ENCODE data around the gene PNMT. TPM values are rescaled to one million over a fixed set of nuclear protein-coding genes. Genes with fewer than 3 reads are reported as not detected.
A peak's percentile ranks its signal among the peaks of the same experiment; 100 is the strongest.
"Not testable (repeated sequence)": the region's sequence is repeated elsewhere in the genome, so short reads cannot be mapped to it uniquely, and the experiment has no call there.

Gene PNMT
- polyA plus RNA-seq, 1 experiment, result not detected

DNA sequence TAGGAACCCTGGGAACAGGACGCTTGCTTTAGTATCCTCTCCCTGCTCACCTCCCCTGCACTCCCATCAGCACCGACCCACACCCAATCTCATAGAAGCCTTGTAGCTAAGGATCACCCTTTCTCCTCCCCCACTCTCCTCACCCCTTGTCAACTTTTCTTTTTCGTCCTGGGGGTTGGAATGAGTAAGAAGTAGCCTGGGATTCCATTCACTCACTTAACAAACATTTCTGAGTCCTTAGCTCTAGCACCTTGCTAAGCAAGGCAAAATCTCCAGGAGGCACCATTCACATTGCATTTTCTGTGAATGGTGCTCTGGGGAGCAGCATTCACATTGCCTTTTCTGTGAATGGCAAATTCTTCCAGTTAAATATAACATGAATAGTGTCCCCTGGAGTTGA lies 20.7 kb downstream of the PNMT start:
- CTCF ChIA-PET, result interaction anchor here (1.5 to 1.9 kb wide), 4 partner anchors 11 to 68 kb away, joined by 4 to 10 read pairs (median 8); partner anchors contain the start of gene ERBB2
- Histone ChIP-seq H3K27me3 (ENCODE audit: control insufficient read depth, insufficient read depth, low read length) (no peaks in the 10 kb centered on the region), H3K4me3 (ENCODE audit: low read depth, low read length) (peak overlapping the region; percentile 72), H3K36me3 (ENCODE audit: control insufficient read depth, insufficient read depth, low read length) (peaks cover 3% of the 10 kb centered on the region; the same call in 1 of the 2 replicates)
- TF ChIP-seq, protein P1, sequence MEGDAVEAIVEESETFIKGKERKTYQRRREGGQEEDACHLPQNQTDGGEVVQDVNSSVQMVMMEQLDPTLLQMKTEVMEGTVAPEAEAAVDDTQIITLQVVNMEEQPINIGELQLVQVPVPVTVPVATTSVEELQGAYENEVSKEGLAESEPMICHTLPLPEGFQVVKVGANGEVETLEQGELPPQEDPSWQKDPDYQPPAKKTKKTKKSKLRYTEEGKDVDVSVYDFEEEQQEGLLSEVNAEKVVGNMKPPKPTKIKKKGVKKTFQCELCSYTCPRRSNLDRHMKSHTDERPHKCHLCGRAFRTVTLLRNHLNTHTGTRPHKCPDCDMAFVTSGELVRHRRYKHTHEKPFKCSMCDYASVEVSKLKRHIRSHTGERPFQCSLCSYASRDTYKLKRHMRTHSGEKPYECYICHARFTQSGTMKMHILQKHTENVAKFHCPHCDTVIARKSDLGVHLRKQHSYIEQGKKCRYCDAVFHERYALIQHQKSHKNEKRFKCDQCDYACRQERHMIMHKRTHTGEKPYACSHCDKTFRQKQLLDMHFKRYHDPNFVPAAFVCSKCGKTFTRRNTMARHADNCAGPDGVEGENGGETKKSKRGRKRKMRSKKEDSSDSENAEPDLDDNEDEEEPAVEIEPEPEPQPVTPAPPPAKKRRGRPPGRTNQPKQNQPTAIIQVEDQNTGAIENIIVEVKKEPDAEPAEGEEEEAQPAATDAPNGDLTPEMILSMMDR (IDR thresholded peaks at IDR 0.05; ENCODE audit: insufficient read depth, low read depth, low read length), result no peak
- DNase-seq (ENCODE audit: low read depth), result no peak
- POLR2A ChIA-PET, result no interaction called here

GRCh38 chr17:39694593-39694992 lies 26.3 kb downstream of the PNMT start:
- H3K4me3 ChIP-seq (ENCODE audit: low read depth, low read length), result no peak overlapping the region
- POLR2A ChIA-PET, result no interaction called here
- CTCF ChIA-PET, result interaction anchor here (0.9 kb wide), 1 partner anchor 11 kb away, joined by 4 read pairs; no protein-coding TSS in a partner anchor

DNA sequence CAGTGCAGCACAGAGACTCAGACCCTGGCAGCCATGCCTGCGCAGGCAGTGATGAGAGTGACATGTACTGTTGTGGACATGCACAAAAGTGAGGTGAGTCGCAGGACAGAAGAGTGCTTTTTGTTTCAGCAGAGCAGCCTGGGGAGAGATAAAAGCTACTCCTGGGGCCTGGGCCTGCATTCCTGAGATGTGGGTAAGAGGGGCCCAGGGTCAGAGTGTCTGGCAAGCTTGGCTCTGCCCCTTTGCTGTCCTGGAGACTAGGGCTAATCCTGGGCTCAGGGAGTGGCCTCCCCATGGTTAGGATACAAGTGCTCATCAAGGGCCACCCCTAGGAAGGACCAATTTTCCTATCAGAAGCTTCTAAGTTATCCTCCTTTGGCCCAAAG lies 26.8 kb downstream of the PNMT start:
- CTCF ChIA-PET, result interaction anchor here (0.9 kb wide), 1 partner anchor 10 kb away, joined by 4 read pairs; no protein-coding TSS in a partner anchor
- Histone ChIP-seq H3K27me3 (ENCODE audit: control insufficient read depth, insufficient read depth, low read length) (no peaks in the 10 kb centered on the region), H3K4me3 (ENCODE audit: low read depth, low read length) (no peak overlapping the region), H3K36me3 (ENCODE audit: control insufficient read depth, insufficient read depth, low read length) (no peaks in the 10 kb centered on the region)
- TF ChIP-seq, protein P1 (IDR thresholded peaks at IDR 0.05; ENCODE audit: insufficient read depth, low read depth, low read length), result no peak
- DNase-seq (ENCODE audit: low read depth), result no peak
- POLR2A ChIA-PET, result no interaction called here

More at GRCh38 chr17:39694593-39694992, 26.3 kb downstream of the PNMT start:
- Histone ChIP-seq H3K36me3 (ENCODE audit: control insufficient read depth, insufficient read depth, low read length) (no peaks in the 10 kb centered on the region), H3K27me3 (ENCODE audit: control insufficient read depth, insufficient read depth, low read length) (no peaks in the 10 kb centered on the region)
- no peak for DNase-seq (ENCODE audit: low read depth)
- TF ChIP-seq, protein P1 (IDR thresholded peaks at IDR 0.05; ENCODE audit: insufficient read depth, low read depth, low read length), result no peak

GRCh38 chr17:39696731-39697130 lies 28.5 kb downstream of the PNMT start:
- POLR2A ChIA-PET, result no interaction called here
- CTCF ChIA-PET, result interaction anchor here (0.6 to 1.2 kb wide), 2 partner anchors 25 to 182 kb away, joined by 3 to 4 read pairs; no protein-coding TSS in a partner anchor
- H3K4me3 ChIP-seq (ENCODE audit: low read depth, low read length), result no peak overlapping the region
- H3K36me3 ChIP-seq (ENCODE audit: control insufficient read depth, insufficient read depth, low read length), result no peaks in the 10 kb centered on the region
- no peak for DNase-seq (ENCODE audit: low read depth)
- no peaks in the 10 kb centered on the region for H3K27me3 ChIP-seq (ENCODE audit: control insufficient read depth, insufficient read depth, low read length)
- TF ChIP-seq, protein P1 (IDR thresholded peaks at IDR 0.05; ENCODE audit: insufficient read depth, low read depth, low read length), result no peak

GRCh38 chr17:39697961-39698360 lies 29.7 kb downstream of the PNMT start:
- no peak for DNase-seq (ENCODE audit: low read depth)
- ChIA-PET POLR2A (no interaction called here), CTCF (interaction anchor here (1.5 to 3.2 kb wide), 2 partner anchors 30 to 75 kb away, joined by 4 to 18 read pairs; partner anchors contain the start of gene PNMT)
- H3K36me3 ChIP-seq (ENCODE audit: control insufficient read depth, insufficient read depth, low read length), result no peaks in the 10 kb centered on the region
- no peak overlapping the region for H3K4me3 ChIP-seq (ENCODE audit: low read depth, low read length)
- TF ChIP-seq, protein P1 (IDR thresholded peaks at IDR 0.05; ENCODE audit: insufficient read depth, low read depth, low read length), result no peak
- H3K27me3 ChIP-seq (ENCODE audit: control insufficient read depth, insufficient read depth, low read length), result no peaks in the 10 kb centered on the region

DNA sequence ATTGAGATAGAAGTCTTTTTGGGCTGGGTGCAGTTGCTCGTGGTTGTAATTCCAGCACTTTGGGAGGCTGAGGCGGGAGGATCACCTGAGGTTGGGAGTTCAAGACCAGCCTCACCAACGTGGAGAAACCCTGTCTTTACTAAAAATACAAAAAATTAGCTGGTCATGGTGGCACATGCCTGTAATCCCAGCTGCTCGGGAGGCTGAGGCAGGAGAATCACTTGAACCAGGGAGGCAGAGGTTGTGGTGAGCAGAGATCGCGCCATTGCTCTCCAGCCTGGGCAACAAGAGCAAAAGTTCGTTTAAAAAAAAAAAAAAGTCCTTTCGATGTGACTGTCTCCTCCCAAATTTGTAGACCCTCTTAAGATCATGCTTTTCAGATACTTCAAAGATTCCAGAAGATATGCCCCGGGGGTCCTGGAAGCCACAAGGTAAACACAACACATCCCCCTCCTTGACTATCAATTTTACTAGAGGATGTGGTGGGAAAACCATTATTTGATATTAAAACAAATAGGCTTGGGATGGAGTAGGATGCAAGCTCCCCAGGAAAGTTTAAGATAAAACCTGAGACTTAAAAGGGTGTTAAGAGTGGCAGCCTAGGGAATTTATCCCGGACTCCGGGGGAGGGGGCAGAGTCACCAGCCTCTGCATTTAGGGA lies 31.0 kb downstream of the PNMT start:
- not testable (repeated sequence) for DNase-seq (ENCODE audit: low read depth); H3K36me3 ChIP-seq (ENCODE audit: control insufficient read depth, insufficient read depth, low read length); H3K27me3 ChIP-seq (ENCODE audit: control insufficient read depth, insufficient read depth, low read length)
- ChIA-PET POLR2A (interaction anchor here (1.7 kb wide), 1 partner anchor 11 kb away, joined by 16 read pairs; the partner anchor contains the start of gene PGAP3), CTCF (interaction anchor here (0.5 to 3.2 kb wide), 12 partner anchors 11 to 77 kb away, joined by 3 to 18 read pairs (median 4); partner anchors contain the start of genes MIEN1, PGAP3 and PNMT)
- H3K4me3 ChIP-seq (ENCODE audit: low read depth, low read length), result peak overlapping the region; percentile 84
